GM19328 (cell line): ENCODE data around the gene SH3BP2.

Source experiments
- ATAC-seq: cut with Tn5 transposase; IDR thresholded peaks from one replicate; pipeline ENCODE4 v1.9.1; 2021; ENCODE audit warnings: mild to moderate bottlenecking, moderate library complexity; ENCODE audit not compliant: unreplicated experiment

SH3BP2 gene

DNA sequence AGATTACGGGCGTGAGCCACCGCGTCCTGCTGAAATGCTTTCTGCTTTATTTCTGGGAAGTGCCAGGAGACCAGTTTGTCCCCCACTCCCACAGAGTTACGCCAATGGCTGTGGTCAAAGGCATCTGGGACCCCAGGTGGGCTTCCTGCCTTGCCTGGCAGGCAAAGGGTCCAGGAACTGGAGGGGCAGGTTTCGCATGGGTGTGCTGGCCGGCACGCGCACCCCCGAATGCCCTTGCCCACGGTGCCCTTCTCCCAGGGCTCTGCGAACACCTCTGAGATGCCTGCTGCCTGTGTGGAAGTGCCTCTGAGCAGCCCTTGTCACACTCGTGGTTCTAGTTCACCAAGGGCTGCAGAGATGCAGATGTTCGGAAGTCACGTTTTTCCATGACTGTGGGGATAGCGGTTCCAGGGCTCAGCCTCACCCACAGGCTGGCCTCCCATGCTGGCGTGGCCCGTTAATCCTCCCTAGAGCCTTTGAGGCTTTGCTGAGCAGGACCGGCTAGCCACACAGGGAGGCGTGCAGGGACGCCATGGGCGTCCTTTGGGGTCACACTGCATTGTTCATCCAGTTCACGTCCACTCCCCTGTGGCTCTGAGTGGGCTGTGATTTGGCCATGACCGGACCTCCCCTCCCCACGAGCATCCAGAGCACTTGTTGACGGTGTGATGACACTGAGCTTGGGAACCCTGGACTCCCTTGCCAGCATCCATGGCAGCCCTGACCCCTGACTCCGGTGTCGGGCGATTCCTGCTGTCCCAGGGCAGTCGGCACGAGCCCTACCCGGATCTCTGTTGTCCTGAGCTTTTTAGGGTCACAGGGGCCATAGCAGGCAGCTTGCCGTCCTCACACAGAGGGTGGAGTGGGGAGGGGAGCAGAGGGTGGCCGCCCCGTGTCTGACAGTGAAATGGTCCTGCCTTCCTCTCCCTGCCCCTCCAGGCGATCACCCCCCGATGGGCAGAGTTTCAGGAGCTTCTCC lies 38.0 kb downstream of the SH3BP2 start:
- ATAC-seq = no peak

DNA sequence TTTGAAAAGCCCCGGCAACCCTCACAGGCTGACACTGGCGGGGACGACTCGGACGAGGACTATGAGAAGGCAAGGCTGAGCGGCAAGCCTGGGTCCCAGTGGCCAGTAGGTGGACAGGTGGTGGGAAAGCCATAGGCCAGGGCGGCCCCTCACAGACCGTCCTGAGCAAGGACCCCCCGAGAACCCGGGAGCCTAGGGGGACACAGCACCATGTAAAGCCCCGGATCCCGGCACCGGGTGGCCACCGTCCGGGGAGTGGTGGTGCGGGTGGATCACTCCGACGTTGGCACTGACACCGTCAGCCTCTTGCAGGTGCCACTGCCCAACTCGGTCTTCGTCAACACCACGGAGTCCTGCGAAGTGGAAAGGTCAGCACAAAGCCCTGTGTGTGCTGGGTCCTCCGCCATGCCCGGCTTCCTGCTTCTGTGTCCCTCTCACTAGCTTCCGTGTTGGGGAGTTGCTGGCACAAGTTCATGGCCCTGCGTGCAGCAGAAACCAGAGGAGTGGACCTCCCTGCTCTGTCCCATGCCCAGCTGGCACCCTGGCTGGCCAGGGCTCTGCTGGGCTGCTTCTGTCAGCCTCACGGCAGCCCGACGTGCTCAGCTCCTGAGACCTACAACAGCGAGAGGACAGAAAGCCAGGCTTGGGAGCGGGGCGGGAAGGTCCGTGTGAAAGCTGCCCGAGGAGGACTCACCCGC lies 38.9 kb downstream of the SH3BP2 start:
- ATAC-seq = no peak

GRCh38 chr4:2832309-2832980 lies 39.6 kb downstream of the SH3BP2 start:
- peak; percentile 67 for ATAC-seq

GRCh38 chr4:2832981-2833670 lies 40.2 kb downstream of the SH3BP2 start:
- no peak for ATAC-seq

- no peak for ATAC-seq
Observed at GRCh38 chr4:2833671-2834000, 40.8 kb downstream of the SH3BP2 start.

- ATAC-seq = no peak
Observed at GRCh38 chr4:2834001-2834921, 41.4 kb downstream of the SH3BP2 start.

DNA sequence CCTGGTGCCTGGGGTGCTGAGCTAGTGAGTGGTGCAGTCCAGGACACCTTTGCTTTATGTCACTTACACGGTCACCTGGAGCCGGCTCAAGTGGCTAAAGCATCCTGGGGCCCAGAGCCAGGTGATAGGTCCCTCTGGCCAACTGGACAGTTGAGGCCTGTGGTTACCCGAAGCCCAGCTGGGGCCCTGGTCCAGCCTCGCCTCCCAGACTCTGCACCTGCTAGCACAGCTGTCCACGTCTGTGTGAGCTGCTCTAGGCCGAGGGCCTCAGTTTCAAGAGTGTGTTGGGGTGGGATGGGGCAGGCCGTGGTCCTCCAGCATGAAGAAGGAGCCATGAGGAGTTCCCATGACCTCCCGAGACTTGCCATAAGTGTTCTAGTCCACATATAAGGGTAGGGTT lies 43.1 kb downstream of the SH3BP2 start:
- no peak for ATAC-seq

- no peak for ATAC-seq
Observed at GRCh38 chr4:2836391-2836859, 43.5 kb downstream of the SH3BP2 start.

DNA sequence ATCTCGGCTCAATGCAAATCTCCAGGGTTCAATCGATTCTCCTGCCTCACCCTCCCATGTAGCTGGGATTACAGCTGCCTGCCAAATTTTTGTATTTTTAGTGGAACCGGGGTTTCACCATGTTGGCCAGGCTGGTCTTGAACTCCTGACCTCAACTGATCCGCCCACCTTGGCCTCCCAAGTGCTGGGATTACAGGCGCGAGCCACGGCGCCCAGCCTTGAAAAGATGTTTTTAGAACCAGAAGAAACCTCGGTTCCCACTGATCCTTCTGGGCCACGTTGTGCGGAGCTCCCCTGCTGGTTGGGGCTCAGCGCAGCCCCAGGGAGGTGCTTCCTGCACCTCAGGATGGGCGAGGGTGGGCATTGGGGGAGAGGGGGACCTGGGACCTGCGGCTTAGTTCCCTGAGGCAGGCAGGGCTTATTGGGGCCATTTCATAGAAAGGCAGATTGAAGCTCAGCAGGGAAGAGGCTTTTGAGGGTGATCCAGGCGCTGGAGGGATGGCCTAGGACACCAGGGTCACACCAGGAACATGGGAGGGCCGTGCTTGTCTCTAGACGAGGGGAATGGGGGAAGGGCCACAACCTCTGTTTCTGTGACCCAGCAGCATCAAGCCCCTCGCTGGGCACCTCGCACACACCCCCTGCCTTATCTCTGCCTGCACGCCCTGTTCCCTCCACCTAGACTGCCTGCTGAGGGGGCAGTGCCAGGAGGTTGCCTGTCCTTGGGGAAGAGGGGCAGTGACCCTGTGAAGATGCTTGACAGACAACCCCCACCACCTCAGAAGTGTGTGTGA lies 44.4 kb downstream of the SH3BP2 start:
- ATAC-seq = no peak

GRCh38 chr4:2837904-2838496 lies 45.1 kb downstream of the SH3BP2 start:
- ATAC-seq = no peak

GRCh38 chr4:2839060-2839459 lies 46.2 kb downstream of the SH3BP2 start:
- ATAC-seq = no peak

- ATAC-seq = no peak
Observed at GRCh38 chr4:2842687-2843262, 49.9 kb downstream of the SH3BP2 start.

- ATAC-seq = peak; percentile 83
Observed at GRCh38 chr4:2843263-2843940, 50.5 kb downstream of the SH3BP2 start, which contains the start of gene ADD1. Gene ADD1 (plus strand): TSS chr4:2843844. CDS start chr4:2875916, 32,072 bp downstream.

GRCh38 chr4:2843941-2844584 lies 51.2 kb downstream of the SH3BP2 start:
- no peak for ATAC-seq

- ATAC-seq = no peak
Observed at GRCh38 chr4:2846172-2846571, 53.3 kb downstream of the SH3BP2 start.

DNA sequence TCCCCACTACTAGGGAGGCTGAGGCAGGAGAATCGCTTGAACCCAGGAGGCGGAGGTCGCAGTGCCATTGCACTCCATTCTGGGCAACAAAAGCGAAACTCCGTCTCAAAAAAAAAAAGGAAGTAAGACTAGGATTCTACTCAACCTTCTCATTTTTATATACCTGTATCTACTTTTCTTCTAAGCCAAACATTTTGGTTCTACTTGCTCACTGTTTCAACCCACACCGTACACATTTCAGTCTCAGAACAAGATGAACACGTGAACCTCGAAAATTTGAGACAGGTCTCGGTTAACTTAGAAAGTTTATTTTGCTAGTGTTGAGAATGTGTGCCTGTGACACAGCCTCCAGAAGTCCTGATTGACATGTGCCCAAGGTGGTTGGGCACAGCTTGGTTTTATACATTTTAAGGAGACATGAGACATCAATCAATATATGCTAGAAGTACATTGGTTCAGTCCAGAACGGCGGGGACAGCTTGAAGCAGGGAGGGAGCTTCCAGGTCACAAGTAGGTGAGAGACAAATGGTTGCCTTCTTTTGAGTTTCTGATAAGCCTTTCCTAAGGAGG lies 54.5 kb downstream of the SH3BP2 start:
- no peak for ATAC-seq

DNA sequence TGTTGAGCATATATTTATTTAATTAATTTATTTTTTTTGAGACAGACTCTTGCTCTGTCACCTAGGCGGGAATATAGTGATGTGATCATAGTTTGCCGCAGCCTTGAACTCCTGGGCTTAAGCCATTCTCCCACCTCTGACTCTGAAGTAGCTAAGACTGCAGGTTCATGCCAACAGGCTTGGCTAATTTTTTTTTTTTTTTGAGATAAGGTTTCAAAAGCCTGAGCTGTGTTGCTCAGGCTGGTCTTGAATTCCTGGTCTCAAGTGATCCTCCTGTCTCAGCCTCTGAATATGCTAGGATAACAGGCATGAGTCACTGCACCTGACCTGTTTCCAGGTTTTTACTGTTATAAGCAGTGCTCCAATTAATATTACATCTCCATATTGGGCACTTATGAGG lies 55.6 kb downstream of the SH3BP2 start:
- ATAC-seq = no peak
